Jurkat, Clone E6-1 (cell line): ENCODE data around the gene SDE2.

Experiments used
- DNase-seq: peaks from one replicate; pipeline ENCODE4 v3.0.0-alpha.2; 2011; ENCODE audit warnings: low read depth, low spot score
- H3K4me3 ChIP-seq: 2 replicates; pipeline ENCODE4 v1.5.1; 2011; ENCODE audit warnings: mild to moderate bottlenecking, low read length, control low read depth, moderate library complexity

The SDE2 gene

GRCh38 chr1:225933072-225933471, 66.1 kb downstream of the SDE2 start:
- DNase-seq, result no peak
- no peak overlapping the region for H3K4me3 ChIP-seq
